Keratinocyte (primary cell): ENCODE measurements around the gene CPEB1. TPM values are rescaled to one million over a fixed set of nuclear protein-coding genes. Genes with fewer than 3 reads are reported as not detected.

Experiments
- DNase-seq: peaks from one replicate; pipeline ENCODE4 v3.0.0-alpha.2; 2011; ENCODE audit warnings: low read depth, missing footprints, low spot score
- FAIRE-seq: peaks from 2 replicates; lab custom pipeline; 2011; peaks lifted over from hg19 to GRCh38; lab: Jason Lieb, UNC
- H2AFZ ChIP-seq: 2 replicates; pipeline ENCODE4 v1.6.0; 2012; ENCODE audit warnings: low read length, control low read depth, inconsistent platforms; ENCODE audit not compliant: control insufficient read depth
- H3K27ac ChIP-seq: 2 replicates; pipeline ENCODE4 v1.5.1; 2011; ENCODE audit warnings: low read length; ENCODE audit not compliant: control insufficient read depth, insufficient read depth
- H3K27me3 ChIP-seq: 3 replicates; pipeline ENCODE4 v1.6.0; 2011; ENCODE audit warnings: low read length; ENCODE audit not compliant: control insufficient read depth, insufficient read depth; ENCODE audit errors: extremely low read depth
- H3K36me3 ChIP-seq, 2 experiments: 2 replicates in 1 of 2; 3 replicates in 1 of 2; pipeline ENCODE4 v1.5.1; 2011; ENCODE audit warnings: low read length in 2 of 2, mild to moderate bottlenecking in 1 of 2; ENCODE audit not compliant: control insufficient read depth in 2 of 2, insufficient read depth in 2 of 2; ENCODE audit errors: extremely low read depth in 1 of 2
- H3K4me1 ChIP-seq: 3 replicates; pipeline ENCODE4 v1.5.1; 2011; ENCODE audit warnings: low read length; ENCODE audit not compliant: control insufficient read depth, insufficient read depth; ENCODE audit errors: extremely low read depth
- H3K4me2 ChIP-seq: 3 replicates; pipeline ENCODE4 v1.6.0; 2011; ENCODE audit warnings: low read depth, low read length; ENCODE audit not compliant: control insufficient read depth, insufficient read depth; ENCODE audit errors: extremely low read depth
- H3K4me3 ChIP-seq, 3 experiments: fragments of 200-600 bp in 1 of 3; sonication (generic) in 1 of 3; 2 replicates in 2 of 3; 3 replicates in 1 of 3; pipeline ENCODE4 v1.5.1; 2011 to 2016; ENCODE audit warnings: low read length in 3 of 3, mild to moderate bottlenecking in 3 of 3, control low read depth in 2 of 3, inconsistent platforms in 1 of 3, low read depth in 1 of 3, mixed read lengths in 1 of 3, mixed run types in 1 of 3, moderate library complexity in 1 of 3; ENCODE audit not compliant: control insufficient read depth in 2 of 3, insufficient read depth in 2 of 3; ENCODE audit errors: extremely low read depth in 1 of 3
- H3K79me2 ChIP-seq: 2 replicates; pipeline ENCODE4 v1.6.0; 2012; ENCODE audit warnings: low read length; ENCODE audit not compliant: control insufficient read depth, insufficient read depth
- H3K9ac ChIP-seq: 3 replicates; pipeline ENCODE4 v1.6.0; 2011; ENCODE audit warnings: low read length; ENCODE audit not compliant: control insufficient read depth, insufficient read depth; ENCODE audit errors: extremely low read depth
- H3K9me1 ChIP-seq: 3 replicates; pipeline ENCODE4 v1.6.0; 2011; ENCODE audit warnings: low read length; ENCODE audit not compliant: control insufficient read depth, insufficient read depth; ENCODE audit errors: extremely low read depth
- H3K9me3 ChIP-seq: 2 replicates; pipeline ENCODE4 v1.5.1; 2012; ENCODE audit warnings: low read depth, low read length; ENCODE audit not compliant: control insufficient read depth
- H4K20me1 ChIP-seq: 3 replicates; pipeline ENCODE4 v1.6.0; 2011; ENCODE audit warnings: low read length; ENCODE audit not compliant: control insufficient read depth, insufficient read depth; ENCODE audit errors: extremely low read depth
- CTCF ChIP-seq, 3 experiments: IDR thresholded peaks in 1 of 3; conservative IDR thresholded peaks in 1 of 3; optimal IDR thresholded peaks in 1 of 3; 2 replicates in 2 of 3; 3 replicates in 1 of 3; pipeline versions ENCODE3 to v1.5.1; 2011; ENCODE audit warnings: low read length in 3 of 3, mild to moderate bottlenecking in 3 of 3, moderate library complexity in 2 of 3, control low read depth in 1 of 3, inconsistent platforms in 1 of 3; ENCODE audit not compliant: insufficient read depth in 2 of 3; ENCODE audit errors: extremely low read depth in 1 of 3
- EZH2 ChIP-seq: IDR thresholded peaks from one replicate; pipeline ENCODE4 v1.6.1; 2012; ENCODE audit warnings: inconsistent platforms, mild to moderate bottlenecking, low read length, moderate library complexity
- dilution Hi-C: fragments of 300-500 bp; cut with MboI; formaldehyde crosslinking; loops from one replicate; pipeline ENCODE4 v1.7.0; 2020; ENCODE audit warnings: low sequenced_read_pairs; ENCODE audit not compliant: extremely low pct_ligation_motif_present
- polyA plus RNA-seq, 5 experiments: library from polyadenylated mRNA; depleted of rRNA in 3 of 5; stranded (reverse) in 3 of 5; stranded (forward) in 1 of 5; unstranded in 1 of 5; fragments of >200 nt; gene quantifications; 1 replicate in 1 of 5; 2 replicates in 3 of 5; 3 replicates in 1 of 5; pipeline versions ENCODE4 v1.2.1 to v1.2.3, GENCODE V29; 2011 to 2012; ENCODE audit warnings: missing spikeins in 2 of 5, low read depth in 1 of 5, low replicate concordance in 1 of 5

CPEB1 gene
- polyA plus RNA-seq, 1 donor (not counting 4 experiments of a cell fraction or from before 2014, with no cell fraction given): 0.16 TPM

DNA sequence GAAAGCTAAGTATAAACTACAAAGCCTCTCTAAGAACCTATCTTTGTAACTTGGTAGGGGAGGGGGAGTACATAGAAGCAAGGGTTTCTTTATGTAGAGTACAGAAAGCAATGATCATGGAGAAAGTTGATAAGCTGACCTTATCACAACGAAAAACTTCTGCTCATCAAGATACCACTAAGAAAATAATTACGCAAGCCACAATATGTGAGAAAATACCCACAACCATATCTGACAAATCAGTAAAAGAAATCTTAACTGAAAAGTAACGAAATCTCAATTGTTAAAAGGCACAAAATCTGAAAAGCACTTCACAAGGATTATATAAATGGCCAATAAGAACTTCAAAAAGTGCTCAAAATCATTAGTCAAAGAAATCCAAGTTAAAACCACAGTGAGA lies 71.8 kb downstream of the CPEB1 start:
- TF ChIP-seq CTCF (optimal IDR thresholded peaks at IDR 0.05 in 1 of 3, IDR thresholded peaks at IDR 0.05 in 1 of 3, conservative IDR thresholded peaks at IDR 0.05 in 1 of 3; ENCODE audit: extremely low read depth in 1 of 3, insufficient read depth in 2 of 3, low read length in 3 of 3) (no peak), EZH2 (no peak)

DNA sequence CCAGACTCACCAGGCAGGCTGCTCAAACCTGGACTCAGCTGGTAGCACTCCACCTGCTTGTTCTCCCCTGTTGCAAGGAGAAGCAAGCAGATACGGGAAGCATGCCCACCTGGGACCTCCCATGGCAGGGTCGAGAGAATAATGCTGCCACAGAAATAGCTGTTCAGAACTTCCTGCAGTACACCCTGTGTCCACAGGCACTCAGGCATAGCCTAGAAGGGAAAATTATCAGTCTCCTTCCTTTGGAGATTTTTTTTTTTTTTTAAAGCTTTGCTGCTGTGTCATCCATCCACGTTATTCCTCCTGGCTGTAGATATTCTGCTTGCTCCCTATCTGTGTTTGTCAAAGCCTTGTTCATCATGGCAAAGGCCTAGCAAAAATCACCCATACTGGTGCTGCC lies 74.2 kb downstream of the CPEB1 start:
- Histone ChIP-seq H4K20me1 (no peaks in the 10 kb centered on the region), H3K9ac (no peak overlapping the region), H3K4me1 (no peaks in the 10 kb centered on the region), H3K27me3 (peaks cover 10% of the 10 kb centered on the region), H3K9me1 (no peaks in the 10 kb centered on the region), H3K4me3 (no peak overlapping the region), H3K36me3 (no peaks in the 10 kb centered on the region), H3K27ac (no peak overlapping the region), H3K4me2 (no peak overlapping the region), H3K79me2 (no peaks in the 10 kb centered on the region), H3K9me3 (no peaks in the 10 kb centered on the region), H2AFZ (no peak overlapping the region)
- FAIRE-seq (no peak), DNase-seq (no peak)
- dilution Hi-C loops: no loop called here
- no peak for TF ChIP-seq CTCF (optimal IDR thresholded peaks at IDR 0.05 in 1 of 3, IDR thresholded peaks at IDR 0.05 in 1 of 3, conservative IDR thresholded peaks at IDR 0.05 in 1 of 3; ENCODE audit: extremely low read depth in 1 of 3, insufficient read depth in 2 of 3, low read length in 3 of 3)
- TF ChIP-seq EZH2: no peak

More for the DNA sequence above, 71.8 kb downstream of the CPEB1 start:
- no peak overlapping the region for H3K9ac ChIP-seq
- dilution Hi-C loops: no loop called here
- H3K79me2 ChIP-seq: no peaks in the 10 kb centered on the region
- DNase-seq (no peak), FAIRE-seq (no peak)
- H3K4me3 ChIP-seq: no peak overlapping the region
- no peak overlapping the region for H3K4me2 ChIP-seq
- H2AFZ ChIP-seq: no peak overlapping the region
- no peaks in the 10 kb centered on the region for H3K36me3 ChIP-seq
- H3K9me3 ChIP-seq: no peaks in the 10 kb centered on the region
- H3K27ac ChIP-seq: no peak overlapping the region
- H4K20me1 ChIP-seq: no peaks in the 10 kb centered on the region
- H3K9me1 ChIP-seq: no peaks in the 10 kb centered on the region
- H3K27me3 ChIP-seq: peaks cover 10% of the 10 kb centered on the region
- no peaks in the 10 kb centered on the region for H3K4me1 ChIP-seq
